Measurements from ENCODE around the gene KRT4. TPM values are rescaled to one million over a fixed set of nuclear protein-coding genes. Genes with fewer than 3 reads are reported as not detected.

The KRT4 gene
- total and polyA plus RNA-seq, 2 donors from 2014 or later = 0.15 TPM; not detected in 1

- Histone ChIP-seq H3K36me3 (ENCODE audit: control insufficient read depth in 2 of 3, insufficient read depth in 3 of 3, low read length in 3 of 3) (no peaks in the 10 kb centered on the region), H3K27me3 (ENCODE audit: control insufficient read depth, insufficient read depth, low read length) (no peaks in the 10 kb centered on the region), H3K4me3 (ENCODE audit: low read length in 3 of 3) (no peak overlapping the region), H3K9me3 (ENCODE audit: control insufficient read depth in 2 of 3, insufficient read depth in 1 of 3, low read length in 3 of 3) (no peaks in the 10 kb centered on the region), H3K4me1 (ENCODE audit: control insufficient read depth in 2 of 3, insufficient read depth in 2 of 3, low read depth in 1 of 3, low read length in 3 of 3) (no peaks in the 10 kb centered on the region), H3K9ac (ENCODE audit: low read length in 3 of 3) (no peak overlapping the region), H3K27ac (ENCODE audit: low read depth in 2 of 2, low read length in 2 of 2) (no peak overlapping the region)
- intact Hi-C loops (cut with DNase I) = no loop called here
- DNase-seq (no peak), FAIRE-seq (no peak)
- no peak for TF ChIP-seq CTCF (IDR thresholded peaks at IDR 0.05; ENCODE audit: borderline replicate concordance, extremely low read depth, insufficient read depth)
These were observed 22.1 kb upstream of the KRT4 start for GRCh38 chr12:52836042-52836466.

- H3K9me3 ChIP-seq (ENCODE audit: control insufficient read depth in 2 of 3, insufficient read depth in 1 of 3, low read length in 3 of 3) = no peaks in the 10 kb centered on the region
- no peak overlapping the region for H3K27ac ChIP-seq (ENCODE audit: low read depth in 2 of 2, low read length in 2 of 2)
- H3K9ac ChIP-seq (ENCODE audit: low read length in 3 of 3) = no peak overlapping the region
- DNase-seq (no peak), FAIRE-seq (no peak)
- H3K27me3 ChIP-seq (ENCODE audit: control insufficient read depth, insufficient read depth, low read length) = no peaks in the 10 kb centered on the region
- intact Hi-C loops (cut with DNase I) = no loop called here
- no peak for TF ChIP-seq CTCF (IDR thresholded peaks at IDR 0.05; ENCODE audit: borderline replicate concordance, extremely low read depth, insufficient read depth)
- H3K4me3 ChIP-seq (ENCODE audit: low read length in 3 of 3) = no peak overlapping the region
- H3K4me1 ChIP-seq (ENCODE audit: control insufficient read depth in 2 of 3, insufficient read depth in 2 of 3, low read depth in 1 of 3, low read length in 3 of 3) = no peaks in the 10 kb centered on the region
- H3K36me3 ChIP-seq (ENCODE audit: control insufficient read depth in 2 of 3, insufficient read depth in 3 of 3, low read length in 3 of 3) = no peaks in the 10 kb centered on the region
These were observed 21.5 kb upstream of the KRT4 start for GRCh38 chr12:52835271-52836041.

- intact Hi-C loops (cut with DNase I) = no loop called here
- Histone ChIP-seq H3K27ac (ENCODE audit: low read depth in 2 of 2, low read length in 2 of 2) (no peak overlapping the region), H3K4me3 (ENCODE audit: low read length in 3 of 3) (no peak overlapping the region), H3K4me1 (ENCODE audit: control insufficient read depth in 2 of 3, insufficient read depth in 2 of 3, low read depth in 1 of 3, low read length in 3 of 3) (no peaks in the 10 kb centered on the region), H3K9me3 (ENCODE audit: control insufficient read depth in 2 of 3, insufficient read depth in 1 of 3, low read length in 3 of 3) (no peaks in the 10 kb centered on the region), H3K27me3 (ENCODE audit: control insufficient read depth, insufficient read depth, low read length) (no peaks in the 10 kb centered on the region), H3K9ac (ENCODE audit: low read length in 3 of 3) (no peak overlapping the region), H3K36me3 (ENCODE audit: control insufficient read depth in 2 of 3, insufficient read depth in 3 of 3, low read length in 3 of 3) (no peaks in the 10 kb centered on the region)
- TF ChIP-seq CTCF (IDR thresholded peaks at IDR 0.05; ENCODE audit: borderline replicate concordance, extremely low read depth, insufficient read depth) = no peak
- FAIRE-seq (no peak), DNase-seq (no peak)
These were observed 20.7 kb upstream of the KRT4 start for GRCh38 chr12:52834727-52835001.
